ENCODE measurements around the gene ACAT2. TPM values are rescaled to one million over a fixed set of nuclear protein-coding genes. Genes with fewer than 3 reads are reported as not detected.
"Not testable (repeated sequence)": the region's sequence is repeated elsewhere in the genome, so short reads cannot be mapped to it uniquely, and the experiment has no call there.

Gene ACAT2
- total RNA-seq, 1 donor, result 115 TPM

- TF ChIP-seq, protein P1, sequence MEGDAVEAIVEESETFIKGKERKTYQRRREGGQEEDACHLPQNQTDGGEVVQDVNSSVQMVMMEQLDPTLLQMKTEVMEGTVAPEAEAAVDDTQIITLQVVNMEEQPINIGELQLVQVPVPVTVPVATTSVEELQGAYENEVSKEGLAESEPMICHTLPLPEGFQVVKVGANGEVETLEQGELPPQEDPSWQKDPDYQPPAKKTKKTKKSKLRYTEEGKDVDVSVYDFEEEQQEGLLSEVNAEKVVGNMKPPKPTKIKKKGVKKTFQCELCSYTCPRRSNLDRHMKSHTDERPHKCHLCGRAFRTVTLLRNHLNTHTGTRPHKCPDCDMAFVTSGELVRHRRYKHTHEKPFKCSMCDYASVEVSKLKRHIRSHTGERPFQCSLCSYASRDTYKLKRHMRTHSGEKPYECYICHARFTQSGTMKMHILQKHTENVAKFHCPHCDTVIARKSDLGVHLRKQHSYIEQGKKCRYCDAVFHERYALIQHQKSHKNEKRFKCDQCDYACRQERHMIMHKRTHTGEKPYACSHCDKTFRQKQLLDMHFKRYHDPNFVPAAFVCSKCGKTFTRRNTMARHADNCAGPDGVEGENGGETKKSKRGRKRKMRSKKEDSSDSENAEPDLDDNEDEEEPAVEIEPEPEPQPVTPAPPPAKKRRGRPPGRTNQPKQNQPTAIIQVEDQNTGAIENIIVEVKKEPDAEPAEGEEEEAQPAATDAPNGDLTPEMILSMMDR (IDR thresholded peaks at IDR 0.05; ENCODE audit: insufficient read depth, low read depth, low read length), result no peak
- no peak for DNase-seq (ENCODE audit: low read depth)
- H3K4me3 ChIP-seq (ENCODE audit: low read depth, low read length), result no peak overlapping the region
These were observed 24.9 kb upstream of the ACAT2 start for GRCh38 chr6:159736908-159737307.

DNA sequence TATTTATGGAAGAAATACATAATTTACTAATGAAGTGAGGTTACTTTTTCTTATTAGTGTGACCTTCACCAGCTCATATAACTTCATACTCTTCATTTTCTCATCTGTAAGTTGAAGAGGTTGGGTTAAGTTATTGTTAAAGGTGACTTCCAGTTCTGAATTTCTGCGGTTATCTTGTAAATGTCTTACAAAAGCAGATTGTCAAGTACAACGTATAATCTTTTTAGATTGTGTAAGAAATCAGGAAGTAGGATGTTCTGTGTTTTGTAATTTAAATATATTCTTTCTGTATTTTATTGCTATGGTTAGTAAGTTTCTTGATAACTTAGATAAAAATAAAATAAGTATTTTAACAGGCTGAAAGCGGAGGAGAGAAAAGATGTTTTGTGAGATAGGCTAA, 22.5 kb upstream of the ACAT2 start:
- peak; percentile 41 for DNase-seq (ENCODE audit: low read depth)
- H3K4me3 ChIP-seq (ENCODE audit: low read depth, low read length), result no peak overlapping the region
- TF ChIP-seq, protein P1 (IDR thresholded peaks at IDR 0.05; ENCODE audit: insufficient read depth, low read depth, low read length), result no peak

DNA sequence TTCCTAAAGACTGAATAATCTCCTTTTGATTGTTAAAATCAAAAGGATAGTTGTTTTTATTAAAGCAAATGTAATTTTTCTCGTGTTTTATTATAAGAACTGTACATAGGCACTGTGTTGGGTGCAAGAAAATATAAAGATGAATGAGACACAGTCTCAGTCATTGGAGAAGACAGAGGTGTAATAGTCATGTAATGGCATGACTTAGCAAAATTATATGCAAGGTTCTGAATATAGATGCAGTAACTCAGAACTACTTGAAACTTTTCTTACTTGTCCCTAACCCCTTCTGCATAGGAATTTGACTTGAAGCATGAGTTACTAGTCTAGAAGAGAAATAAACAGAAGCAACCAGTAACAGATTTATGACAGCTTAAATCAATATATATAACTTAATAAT, 19.7 kb upstream of the ACAT2 start:
- no peak for DNase-seq (ENCODE audit: low read depth)
- H3K4me3 ChIP-seq (ENCODE audit: low read depth, low read length), result no peak overlapping the region
- TF ChIP-seq, protein P1 (IDR thresholded peaks at IDR 0.05; ENCODE audit: insufficient read depth, low read depth, low read length), result no peak

DNA sequence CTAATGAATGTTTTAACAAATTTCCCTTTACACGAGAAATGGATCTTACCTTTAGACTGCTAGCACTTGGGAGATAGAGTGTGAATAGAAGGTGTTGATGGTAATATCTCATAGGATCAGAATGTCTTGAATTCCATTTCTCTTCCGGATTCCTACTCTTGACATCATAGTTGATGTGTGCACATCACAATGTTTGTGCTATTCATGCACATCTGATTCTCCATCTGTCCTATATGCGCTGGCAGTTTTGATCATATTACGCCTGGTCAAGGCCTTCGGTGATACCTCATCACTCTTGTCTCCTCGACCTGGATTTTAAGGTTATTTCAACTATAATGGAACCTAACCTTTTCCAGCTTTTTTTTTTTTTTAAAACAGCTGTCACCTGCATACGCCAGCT, 16.8 kb upstream of the ACAT2 start:
- no peak for DNase-seq (ENCODE audit: low read depth)
- no peak overlapping the region for H3K4me3 ChIP-seq (ENCODE audit: low read depth, low read length)
- TF ChIP-seq, protein P1 (IDR thresholded peaks at IDR 0.05; ENCODE audit: insufficient read depth, low read depth, low read length), result no peak

- TF ChIP-seq, protein P1 (IDR thresholded peaks at IDR 0.05; ENCODE audit: insufficient read depth, low read depth, low read length), result no peak
- no peak for DNase-seq (ENCODE audit: low read depth)
- no peak overlapping the region for H3K4me3 ChIP-seq (ENCODE audit: low read depth, low read length)
These were observed 15.1 kb upstream of the ACAT2 start for GRCh38 chr6:159746759-159747158.

GRCh38 chr6:159748127-159748526, 13.7 kb upstream of the ACAT2 start:
- DNase-seq (ENCODE audit: low read depth), result not testable (repeated sequence)

GRCh38 chr6:159751448-159751847, 10.4 kb upstream of the ACAT2 start:
- H3K4me3 ChIP-seq (ENCODE audit: low read depth, low read length), result no peak overlapping the region
- TF ChIP-seq, protein P1 (IDR thresholded peaks at IDR 0.05; ENCODE audit: insufficient read depth, low read depth, low read length), result no peak
- no peak for DNase-seq (ENCODE audit: low read depth)

More at GRCh38 chr6:159748127-159748526, 13.7 kb upstream of the ACAT2 start:
- H3K4me3 ChIP-seq (ENCODE audit: low read depth, low read length), result not testable (repeated sequence)
